ENCODE results near the gene MARCHF10. TPM values are rescaled to one million over a fixed set of nuclear protein-coding genes. Genes with fewer than 3 reads are reported as not detected.
A peak's percentile ranks its signal among the peaks of the same experiment; 100 is the strongest.
"Not testable (repeated sequence)": the region's sequence is repeated elsewhere in the genome, so short reads cannot be mapped to it uniquely, and the experiment has no call there.

Gene MARCHF10
- total RNA-seq, 1 experiment from 2014 or later: 8.0 TPM

DNA sequence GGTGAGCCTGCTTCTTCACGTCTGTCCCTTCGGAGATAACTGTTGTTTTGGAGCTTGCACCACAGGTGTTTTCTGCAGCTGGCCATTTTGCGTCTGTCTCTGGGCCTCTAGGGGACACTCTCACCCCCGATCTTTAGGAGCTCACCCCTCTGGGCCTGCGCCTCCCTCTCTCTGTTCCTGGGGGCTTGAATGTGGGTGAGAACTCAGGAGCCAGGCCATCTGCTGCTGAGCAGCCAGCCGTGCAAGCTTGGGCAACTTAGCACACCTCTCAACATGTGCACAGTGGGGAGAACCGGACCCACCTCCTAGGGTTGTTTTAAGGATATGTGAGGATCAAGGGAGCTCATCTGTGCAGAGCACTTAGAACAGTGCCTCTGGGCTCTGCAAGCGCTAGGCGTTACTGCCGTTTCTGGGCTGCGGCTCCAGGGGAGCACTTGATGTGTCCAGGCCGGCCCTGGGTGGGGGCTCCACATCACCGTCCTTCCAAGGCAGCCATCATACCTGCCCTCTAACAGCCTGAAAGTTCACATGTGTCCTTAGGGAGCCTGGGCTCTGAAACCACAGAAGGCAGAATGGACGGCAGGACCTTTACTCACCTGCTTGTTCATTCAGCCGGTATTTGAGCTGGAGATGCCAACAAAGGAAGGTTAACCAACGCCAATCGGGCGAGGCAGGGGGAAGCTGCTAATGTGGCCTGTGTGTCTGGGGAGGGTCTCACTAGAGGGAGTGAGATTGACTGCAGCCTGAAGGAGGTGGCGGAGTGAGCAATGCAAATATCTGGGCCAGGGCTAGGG is 114.3 kb downstream of the MARCHF10 start:
- Histone ChIP-seq H4K20me1 (ENCODE audit: insufficient read depth) (no peaks in the 10 kb centered on the region), H3K27ac (no peak overlapping the region), H3K4me3 (no peak overlapping the region), H3K79me2 (ENCODE audit: low read depth) (no peaks in the 10 kb centered on the region), H3K4me2 (peak overlapping the region; percentile 23; the same call in 1 of the 2 replicates), H3K4me1 (replicated peaks; ENCODE audit: insufficient read depth) (peaks cover 14% of the 10 kb centered on the region), H3K9me3 (ENCODE audit: insufficient read depth, low read depth) (no peaks in the 10 kb centered on the region), H3K9me2 (ENCODE audit: insufficient read depth) (no peaks in the 10 kb centered on the region), H3K27me3 (ENCODE audit: insufficient read depth, low read depth) (no peaks in the 10 kb centered on the region), H3F3A (ENCODE audit: insufficient read depth, low read depth) (no peaks in the 10 kb centered on the region), H2AFZ (no peak overlapping the region), H3K36me3 (ENCODE audit: low read depth) (no peaks in the 10 kb centered on the region)
- POLR2A ChIA-PET (ENCODE audit: unreplicated experiment): no interaction called here
- intact Hi-C loops (cut with micrococcal nuclease; ENCODE audit: unreplicated experiment): no loop called here
- no TSS peak for BruUV-seq (replicated peaks)
- TF ChIP-seq, protein P1, sequence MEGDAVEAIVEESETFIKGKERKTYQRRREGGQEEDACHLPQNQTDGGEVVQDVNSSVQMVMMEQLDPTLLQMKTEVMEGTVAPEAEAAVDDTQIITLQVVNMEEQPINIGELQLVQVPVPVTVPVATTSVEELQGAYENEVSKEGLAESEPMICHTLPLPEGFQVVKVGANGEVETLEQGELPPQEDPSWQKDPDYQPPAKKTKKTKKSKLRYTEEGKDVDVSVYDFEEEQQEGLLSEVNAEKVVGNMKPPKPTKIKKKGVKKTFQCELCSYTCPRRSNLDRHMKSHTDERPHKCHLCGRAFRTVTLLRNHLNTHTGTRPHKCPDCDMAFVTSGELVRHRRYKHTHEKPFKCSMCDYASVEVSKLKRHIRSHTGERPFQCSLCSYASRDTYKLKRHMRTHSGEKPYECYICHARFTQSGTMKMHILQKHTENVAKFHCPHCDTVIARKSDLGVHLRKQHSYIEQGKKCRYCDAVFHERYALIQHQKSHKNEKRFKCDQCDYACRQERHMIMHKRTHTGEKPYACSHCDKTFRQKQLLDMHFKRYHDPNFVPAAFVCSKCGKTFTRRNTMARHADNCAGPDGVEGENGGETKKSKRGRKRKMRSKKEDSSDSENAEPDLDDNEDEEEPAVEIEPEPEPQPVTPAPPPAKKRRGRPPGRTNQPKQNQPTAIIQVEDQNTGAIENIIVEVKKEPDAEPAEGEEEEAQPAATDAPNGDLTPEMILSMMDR (conservative IDR thresholded peaks at IDR 0.05): no peak
- no peak for TF ChIP-seq EZH2 (IDR thresholded peaks at IDR 0.05; ENCODE audit: low read depth)
- DNase-seq: peak in 1 of 2 experiments; percentile 19
- CTCF ChIA-PET: interaction anchor here (0.6 kb wide), 1 partner anchor 713 kb away, joined by 3 read pairs; no protein-coding TSS in a partner anchor

DNA sequence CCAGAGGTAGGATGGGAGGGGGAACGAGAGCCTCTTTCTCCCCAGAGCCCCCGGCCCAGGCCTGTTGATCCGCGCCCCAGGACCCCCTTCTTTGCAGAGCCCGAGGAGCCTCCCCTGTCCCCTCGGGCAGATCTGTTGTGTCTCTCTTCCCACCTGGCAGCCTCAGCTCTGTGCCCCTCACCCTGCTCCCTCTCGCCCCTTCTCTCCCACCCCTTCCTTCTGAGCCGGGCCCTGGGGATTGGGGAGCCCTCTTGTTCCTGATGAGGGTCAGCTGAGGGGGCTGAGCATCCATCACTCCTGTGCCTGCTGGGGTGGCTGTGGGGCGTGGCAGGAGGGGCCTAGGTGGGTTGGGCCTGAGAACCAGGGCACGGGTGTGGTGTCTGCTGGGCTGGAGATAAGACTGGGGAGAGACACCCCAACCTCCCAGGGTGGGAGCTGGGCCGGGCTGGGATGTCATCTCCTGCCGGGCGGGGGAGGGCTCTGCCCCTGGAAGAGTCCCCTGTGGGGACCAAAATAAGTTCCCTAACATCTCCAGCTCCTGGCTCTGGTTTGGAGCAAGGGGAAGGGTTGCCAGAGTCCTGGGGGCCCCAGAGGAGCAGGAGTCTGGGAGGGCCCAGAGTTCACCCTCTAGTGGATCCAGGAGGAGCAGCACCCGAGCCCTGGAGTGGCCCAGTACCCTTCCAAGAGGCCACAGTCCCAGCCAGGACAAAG is 115.2 kb downstream of the MARCHF10 start:
- H3K4me2 ChIP-seq: no peak overlapping the region
- BruUV-seq (replicated peaks): no TSS peak
- no peaks in the 10 kb centered on the region for H4K20me1 ChIP-seq (ENCODE audit: insufficient read depth)
- ChIA-PET POLR2A (ENCODE audit: unreplicated experiment) (no interaction called here), CTCF (no interaction called here)
- no peak overlapping the region for H3K4me3 ChIP-seq
- intact Hi-C loops (cut with micrococcal nuclease; ENCODE audit: unreplicated experiment): no loop called here
- TF ChIP-seq EZH2 (IDR thresholded peaks at IDR 0.05; ENCODE audit: low read depth): no peak
- TF ChIP-seq, protein P1 (conservative IDR thresholded peaks at IDR 0.05): peak; percentile 56; the same call in 1 of the 2 replicates
- H3K27me3 ChIP-seq (ENCODE audit: insufficient read depth, low read depth): no peaks in the 10 kb centered on the region
- H3K4me1 ChIP-seq (replicated peaks; ENCODE audit: insufficient read depth): peaks cover 14% of the 10 kb centered on the region
- no peaks in the 10 kb centered on the region for H3K9me2 ChIP-seq (ENCODE audit: insufficient read depth)
- no peaks in the 10 kb centered on the region for H3K9me3 ChIP-seq (ENCODE audit: insufficient read depth, low read depth)
- DNase-seq: no peak
- H2AFZ ChIP-seq: no peak overlapping the region
- H3K79me2 ChIP-seq (ENCODE audit: low read depth): no peaks in the 10 kb centered on the region
- H3K36me3 ChIP-seq (ENCODE audit: low read depth): no peaks in the 10 kb centered on the region
- no peaks in the 10 kb centered on the region for H3F3A ChIP-seq (ENCODE audit: insufficient read depth, low read depth)
- no peak overlapping the region for H3K27ac ChIP-seq

DNA sequence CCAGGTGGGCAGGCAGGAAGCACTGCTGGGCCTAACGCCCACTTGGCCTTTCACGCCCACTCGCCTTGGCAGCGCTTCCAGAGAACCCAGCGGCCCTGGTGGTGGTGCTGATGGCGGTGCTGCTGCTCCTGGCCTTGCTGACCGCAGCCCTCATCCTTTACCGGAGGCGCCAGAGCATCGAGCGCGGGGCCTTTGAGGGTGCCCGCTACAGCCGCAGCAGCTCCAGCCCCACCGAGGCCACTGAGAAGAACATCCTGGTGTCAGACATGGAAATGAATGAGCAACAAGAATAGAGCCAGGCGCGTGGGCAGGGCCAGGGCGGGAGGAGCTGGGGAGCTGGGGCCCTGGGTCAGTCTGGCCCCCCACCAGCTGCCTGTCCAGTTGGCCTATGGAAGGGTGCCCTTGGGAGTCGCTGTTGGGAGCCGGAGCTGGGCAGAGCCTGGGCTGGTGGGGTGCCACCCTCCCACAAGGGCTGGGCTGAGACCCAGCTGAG is 115.9 kb downstream of the MARCHF10 start:
- H3K4me1 ChIP-seq (replicated peaks; ENCODE audit: insufficient read depth): peaks cover 14% of the 10 kb centered on the region
- H2AFZ ChIP-seq: no peak overlapping the region
- BruUV-seq (replicated peaks): no TSS peak
- no peaks in the 10 kb centered on the region for H3F3A ChIP-seq (ENCODE audit: insufficient read depth, low read depth)
- intact Hi-C loops (cut with micrococcal nuclease; ENCODE audit: unreplicated experiment): no loop called here
- DNase-seq: no peak
- no peaks in the 10 kb centered on the region for H4K20me1 ChIP-seq (ENCODE audit: insufficient read depth)
- TF ChIP-seq, protein P1 (conservative IDR thresholded peaks at IDR 0.05): no peak
- no peak for TF ChIP-seq EZH2 (IDR thresholded peaks at IDR 0.05; ENCODE audit: low read depth)
- no peaks in the 10 kb centered on the region for H3K27me3 ChIP-seq (ENCODE audit: insufficient read depth, low read depth)
- no peak overlapping the region for H3K4me2 ChIP-seq
- H3K36me3 ChIP-seq (ENCODE audit: low read depth): no peaks in the 10 kb centered on the region
- H3K9me2 ChIP-seq (ENCODE audit: insufficient read depth): no peaks in the 10 kb centered on the region
- ChIA-PET POLR2A (ENCODE audit: unreplicated experiment) (no interaction called here), CTCF (no interaction called here)
- no peak overlapping the region for H3K27ac ChIP-seq
- H3K4me3 ChIP-seq: no peak overlapping the region
- H3K9me3 ChIP-seq (ENCODE audit: insufficient read depth, low read depth): no peaks in the 10 kb centered on the region
- H3K79me2 ChIP-seq (ENCODE audit: low read depth): no peaks in the 10 kb centered on the region

DNA sequence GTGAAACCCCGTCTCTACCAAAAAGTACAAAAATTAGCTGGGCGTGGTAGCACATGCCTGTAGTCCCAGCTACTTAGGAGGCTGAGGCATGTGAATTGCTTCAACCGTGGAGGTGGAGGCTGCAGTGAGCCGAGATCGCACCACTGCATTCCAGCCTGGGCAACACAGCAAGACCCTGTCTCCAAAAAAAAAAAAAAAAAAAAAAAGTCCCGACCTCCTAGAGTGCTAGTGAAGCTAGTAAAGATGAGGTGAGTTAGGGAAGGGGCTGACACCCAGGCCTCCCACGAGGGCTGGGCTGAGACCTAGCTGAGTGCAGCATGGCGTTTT is 116.6 kb downstream of the MARCHF10 start:
- H3K9me3 ChIP-seq (ENCODE audit: insufficient read depth, low read depth); H3K79me2 ChIP-seq (ENCODE audit: low read depth); H3K27ac ChIP-seq; H3F3A ChIP-seq (ENCODE audit: insufficient read depth, low read depth); BruUV-seq (replicated peaks); H3K4me2 ChIP-seq; H3K36me3 ChIP-seq (ENCODE audit: low read depth); H3K4me3 ChIP-seq; DNase-seq; intact Hi-C loops (cut with micrococcal nuclease; ENCODE audit: unreplicated experiment); H2AFZ ChIP-seq; H3K9me2 ChIP-seq (ENCODE audit: insufficient read depth); POLR2A ChIA-PET (ENCODE audit: unreplicated experiment); H4K20me1 ChIP-seq (ENCODE audit: insufficient read depth); CTCF ChIA-PET; H3K27me3 ChIP-seq (ENCODE audit: insufficient read depth, low read depth): not testable (repeated sequence)
- H3K4me1 ChIP-seq (replicated peaks; ENCODE audit: insufficient read depth): peaks cover 14% of the 10 kb centered on the region
